B cell (primary cell): ENCODE measurements around the gene SUB1. TPM values are rescaled to one million over a fixed set of nuclear protein-coding genes. Genes with fewer than 3 reads are reported as not detected.
"Not testable (repeated sequence)": the region's sequence is repeated elsewhere in the genome, so short reads cannot be mapped to it uniquely, and the experiment has no call there.

Source experiments
- ATAC-seq: fragments of 200-7000 bp; cut with Tn5 transposase; one replicate; pipeline ENCODE4 v1.10.0; 2021; ENCODE audit warnings: low read depth, mild to moderate bottlenecking, moderate number of reproducible peaks, moderate library complexity
- CTCF ChIA-PET: fragments of 350-600 bp; sonication (Branson Sonifier 250); formaldehyde crosslinking; loops from one replicate; lab custom pipeline; 2021; ENCODE audit warnings: antibody characterized with exemption, inconsistent platforms; lab: Charles Lee
- POLR2A ChIA-PET: fragments of 350-600 bp; sonication (Branson Sonifier 250); formaldehyde crosslinking; loops from one replicate; lab custom pipeline; 2021; ENCODE audit warnings: antibody characterized with exemption; lab: Charles Lee
- DNase-seq: peaks from one replicate; pipeline ENCODE4 v3.0.0; 2013
- H2AFZ ChIP-seq: 2 replicates; pipeline ENCODE4 v1.6.1; 2012; ENCODE audit warnings: mild to moderate bottlenecking, low read depth, low read length; ENCODE audit not compliant: insufficient read depth, poor library complexity, severe bottlenecking
- H3K27ac ChIP-seq, 2 donors: 1 replicate in 1 of 2; 2 replicates in 1 of 2; pipeline ENCODE4 v1.5.1; 2012 to 2013; ENCODE audit warnings: low read length in 2 of 2, mild to moderate bottlenecking in 2 of 2, moderate library complexity in 1 of 2
- H3K27me3 ChIP-seq, 4 experiments: fragments of 200-600 bp in 1 of 4; sonication (generic) in 1 of 4; replicated peaks in 1 of 4; 1 replicate in 2 of 4; 2 replicates in 2 of 4; pipeline versions ENCODE4 v1.6.1 to v1.7.0; 2013 to 2016; ENCODE audit warnings: low read length in 3 of 4, mild to moderate bottlenecking in 2 of 4, mixed read lengths in 1 of 4, moderate library complexity in 1 of 4; ENCODE audit not compliant: insufficient read depth in 4 of 4, control insufficient read depth in 3 of 4; ENCODE audit errors: control extremely low read depth in 1 of 4
- H3K36me3 ChIP-seq, 2 experiments: replicated peaks in 1 of 2; 1 replicate in 1 of 2; 2 replicates in 1 of 2; pipeline versions ENCODE4 v1.6.1 to v1.7.1; 2013; ENCODE audit warnings: low read length in 1 of 2; ENCODE audit not compliant: insufficient read depth in 2 of 2, control insufficient read depth in 1 of 2; ENCODE audit errors: control extremely low read depth in 1 of 2, extremely low read depth in 1 of 2
- H3K4me1 ChIP-seq, 2 donors: fragments of 200-600 bp in 1 of 2; sonication (generic) in 1 of 2; 1 replicate in 1 of 2; 2 replicates in 1 of 2; pipeline versions ENCODE4 v1.5.1 to v1.6.1; 2013 to 2017; ENCODE audit warnings: low read length in 2 of 2; ENCODE audit not compliant: control insufficient read depth in 2 of 2, insufficient read depth in 2 of 2
- H3K4me2 ChIP-seq: replicated peaks from 2 replicates; pipeline ENCODE3; 2012; ENCODE audit warnings: mild to moderate bottlenecking, low read depth, low read length; ENCODE audit not compliant: poor library complexity, severe bottlenecking
- H3K4me3 ChIP-seq, 5 experiments: fragments of 200-600 bp in 1 of 5; sonication (generic) in 1 of 5; 1 replicate in 3 of 5; 2 replicates in 2 of 5; pipeline versions ENCODE4 v1.5.1 to v1.7.0; 2011 to 2016; ENCODE audit warnings: low read length in 4 of 5, mild to moderate bottlenecking in 4 of 5, low read depth in 2 of 5, control low read depth in 1 of 5, moderate library complexity in 1 of 5; ENCODE audit not compliant: insufficient read depth in 1 of 5; ENCODE audit errors: control extremely low read depth in 1 of 5, extremely low read depth in 1 of 5
- H3K79me2 ChIP-seq: fragments of 200-600 bp; sonication (generic); one replicate; pipeline ENCODE4 v1.6.0; 2016; ENCODE audit warnings: low read length; ENCODE audit not compliant: control insufficient read depth, insufficient read depth
- H3K9ac ChIP-seq: fragments of 200-600 bp; sonication (generic); 2 replicates; pipeline ENCODE4 v1.6.1; 2017; ENCODE audit warnings: mild to moderate bottlenecking, low read length, moderate library complexity
- H3K9me3 ChIP-seq, 3 donors: one replicate each; pipeline versions ENCODE4 v1.6.1 to v1.7.1; 2013; ENCODE audit warnings: low read length in 2 of 3; ENCODE audit not compliant: control insufficient read depth in 2 of 3, insufficient read depth in 1 of 3; ENCODE audit errors: control extremely low read depth in 1 of 3
- H4K20me1 ChIP-seq: 2 replicates; pipeline ENCODE4 v1.6.0; 2012; ENCODE audit warnings: mild to moderate bottlenecking, low read length; ENCODE audit not compliant: insufficient read depth, control insufficient read depth, poor library complexity, severe bottlenecking
- H3K27ac Mint-ChIP-seq: one replicate; pipeline ENCODE4 v1.8.0; 2021; ENCODE audit warnings: mixed read lengths
- H3K27me3 Mint-ChIP-seq: one replicate; pipeline ENCODE4 v1.8.0; 2021; ENCODE audit warnings: mixed read lengths
- H3K4me1 Mint-ChIP-seq: one replicate; pipeline ENCODE4 v1.8.0; 2021; ENCODE audit warnings: mixed read lengths
- H3K4me3 Mint-ChIP-seq: one replicate; pipeline ENCODE4 v1.8.0; 2021; ENCODE audit warnings: mixed read lengths
- H3K9me3 Mint-ChIP-seq: one replicate; pipeline ENCODE4 v1.8.0; 2022; ENCODE audit warnings: mixed read lengths; ENCODE audit not compliant: insufficient read depth
- WGBS: methylation state at CpG from one replicate; pipeline ENCODE4 v1.1.5; 2013; ENCODE audit warnings: missing lambda C conversion rate; ENCODE audit not compliant: insufficient coverage; 5-methylcytosine and 5-hydroxymethylcytosine counted together
- intact Hi-C: fragments of 100-400 bp; cut with micrococcal nuclease; formaldehyde crosslinking; loops from one replicate; pipeline ENCODE4 v1.10.0; 2022
- polyA plus RNA-seq: library from polyadenylated mRNA; depleted of rRNA; stranded (reverse); fragments of >200 nt; gene quantifications from 2 replicates; pipeline ENCODE4 v1.2.3, GENCODE V29; 2012
- total RNA-seq, 2 donors: library from RNA; stranded (reverse); fragments of 120-200 nt in 1 of 2; gene quantifications; 1 replicate in 1 of 2; 2 replicates in 1 of 2; pipeline versions ENCODE4 v1.2.3 to v1.2.4, GENCODE V29; 2013 to 2022
- TF ChIP-seq, protein P1 (sequence below): fragments of 200-600 bp; IDR thresholded peaks from one replicate; pipeline ENCODE4 v1.8.0; 2022; ENCODE audit warnings: antibody characterized with exemption, mild to moderate bottlenecking

SUB1 gene
- total and polyA plus RNA-seq, 2 donors (not counting 1 experiment from before 2014, with no cell fraction given), result 55.4 to 117 TPM

DNA sequence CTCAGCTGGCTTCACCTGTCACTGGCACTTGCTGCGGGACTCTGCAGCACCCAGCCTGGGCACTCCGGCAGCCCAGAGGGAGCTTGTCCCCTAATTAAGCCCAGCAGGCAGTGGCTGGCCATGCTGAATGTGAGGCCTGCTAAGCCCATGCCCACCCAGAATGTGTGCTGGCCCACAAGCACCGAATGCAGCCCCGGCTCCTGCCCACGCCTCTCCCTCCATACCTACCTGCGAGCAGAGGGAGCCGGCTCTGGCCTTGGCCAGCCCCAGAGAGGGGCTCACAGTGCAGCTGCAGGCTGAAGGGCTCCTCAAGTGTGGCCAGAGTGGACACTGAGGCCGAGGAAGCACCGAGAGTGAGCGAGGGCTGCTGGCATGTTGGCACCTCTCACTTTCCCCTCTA lies 32.4 kb upstream of the SUB1 start:
- Histone ChIP-seq H2AFZ (no peak overlapping the region), H3K36me3 (no peaks in the 10 kb centered on the region), H3K4me1 (peaks cover 9 to 16% of the 10 kb centered on the region in 2 donors), H3K4me3 (no peak overlapping the region), H3K27me3 (no peaks in the 10 kb centered on the region), H3K27ac (no peak overlapping the region), H3K9me3 (peaks cover 0 to 13% (median 0%) of the 10 kb centered on the region in 3 donors), H3K4me2 (no peak overlapping the region), H3K79me2 (no peaks in the 10 kb centered on the region), H3K9ac (no peak overlapping the region), H4K20me1 (no peaks in the 10 kb centered on the region)
- WGBS, result 93% methylated on average over 9 of the region's 10 CpGs
- POLR2A ChIA-PET, result no interaction called here
- Mint-ChIP-seq H3K4me1 (peaks cover 17% of the 10 kb centered on the region), H3K27me3 (no peaks in the 10 kb centered on the region), H3K4me3 (no peak overlapping the region), H3K27ac (no peak overlapping the region), H3K9me3 (peaks cover 4% of the 10 kb centered on the region)
- CTCF ChIA-PET, result no interaction called here
- ATAC-seq (no peak), DNase-seq (no peak)
- intact Hi-C loops, result no loop called here
- TF ChIP-seq, protein P1, sequence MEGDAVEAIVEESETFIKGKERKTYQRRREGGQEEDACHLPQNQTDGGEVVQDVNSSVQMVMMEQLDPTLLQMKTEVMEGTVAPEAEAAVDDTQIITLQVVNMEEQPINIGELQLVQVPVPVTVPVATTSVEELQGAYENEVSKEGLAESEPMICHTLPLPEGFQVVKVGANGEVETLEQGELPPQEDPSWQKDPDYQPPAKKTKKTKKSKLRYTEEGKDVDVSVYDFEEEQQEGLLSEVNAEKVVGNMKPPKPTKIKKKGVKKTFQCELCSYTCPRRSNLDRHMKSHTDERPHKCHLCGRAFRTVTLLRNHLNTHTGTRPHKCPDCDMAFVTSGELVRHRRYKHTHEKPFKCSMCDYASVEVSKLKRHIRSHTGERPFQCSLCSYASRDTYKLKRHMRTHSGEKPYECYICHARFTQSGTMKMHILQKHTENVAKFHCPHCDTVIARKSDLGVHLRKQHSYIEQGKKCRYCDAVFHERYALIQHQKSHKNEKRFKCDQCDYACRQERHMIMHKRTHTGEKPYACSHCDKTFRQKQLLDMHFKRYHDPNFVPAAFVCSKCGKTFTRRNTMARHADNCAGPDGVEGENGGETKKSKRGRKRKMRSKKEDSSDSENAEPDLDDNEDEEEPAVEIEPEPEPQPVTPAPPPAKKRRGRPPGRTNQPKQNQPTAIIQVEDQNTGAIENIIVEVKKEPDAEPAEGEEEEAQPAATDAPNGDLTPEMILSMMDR, result no peak

DNA sequence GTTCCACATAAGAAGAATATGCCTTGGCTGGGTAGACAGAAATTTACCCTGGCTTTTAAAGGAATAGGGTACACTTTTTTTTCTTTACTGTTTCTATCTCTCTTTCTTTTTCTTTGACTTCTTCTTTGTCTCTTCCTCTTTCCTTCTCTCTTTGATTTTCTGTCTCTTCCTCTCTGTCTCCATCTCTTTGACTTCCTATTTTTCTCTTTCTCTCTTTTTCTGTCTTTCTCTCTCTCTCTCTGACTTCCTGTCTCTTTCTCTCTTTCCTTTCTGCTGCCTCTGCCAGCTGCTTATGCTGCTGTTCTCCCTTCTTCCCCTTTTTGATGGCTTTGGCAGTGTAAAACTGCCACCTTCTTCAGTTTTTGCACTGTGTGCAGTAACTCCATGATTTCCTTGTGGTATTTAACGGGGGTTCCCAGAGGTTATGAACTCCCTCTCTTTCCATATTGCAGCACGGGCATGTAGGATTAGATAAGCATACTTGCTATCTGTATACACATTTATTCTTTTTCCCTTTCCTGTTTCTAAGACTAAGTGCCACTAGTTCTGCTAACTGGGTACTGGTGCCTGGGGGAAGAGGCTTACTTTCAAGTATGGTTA lies 31.1 kb upstream of the SUB1 start:
- H3K9ac ChIP-seq, CTCF ChIA-PET, H3K4me3 Mint-ChIP-seq, DNase-seq, H3K27me3 ChIP-seq, H4K20me1 ChIP-seq, POLR2A ChIA-PET, H3K27me3 Mint-ChIP-seq, H3K79me2 ChIP-seq, H3K9me3 Mint-ChIP-seq, ATAC-seq, H3K4me3 ChIP-seq, H3K36me3 ChIP-seq, H2AFZ ChIP-seq, intact Hi-C loops: not testable (repeated sequence)
- Histone ChIP-seq H3K4me2 (peak overlapping the region; percentile 9), H3K27ac (peak overlapping the region in 1 of 2 donors; percentile 48), H3K4me1 (peaks cover 9 to 16% of the 10 kb centered on the region in 2 donors), H3K9me3 (peaks cover 0 to 13% (median 0%) of the 10 kb centered on the region in 3 donors)
- Mint-ChIP-seq H3K27ac (peak overlapping the region; percentile 22), H3K4me1 (peaks cover 17% of the 10 kb centered on the region)
- no CpG with 5 or more reads among the region's 2 CpGs for WGBS

DNA sequence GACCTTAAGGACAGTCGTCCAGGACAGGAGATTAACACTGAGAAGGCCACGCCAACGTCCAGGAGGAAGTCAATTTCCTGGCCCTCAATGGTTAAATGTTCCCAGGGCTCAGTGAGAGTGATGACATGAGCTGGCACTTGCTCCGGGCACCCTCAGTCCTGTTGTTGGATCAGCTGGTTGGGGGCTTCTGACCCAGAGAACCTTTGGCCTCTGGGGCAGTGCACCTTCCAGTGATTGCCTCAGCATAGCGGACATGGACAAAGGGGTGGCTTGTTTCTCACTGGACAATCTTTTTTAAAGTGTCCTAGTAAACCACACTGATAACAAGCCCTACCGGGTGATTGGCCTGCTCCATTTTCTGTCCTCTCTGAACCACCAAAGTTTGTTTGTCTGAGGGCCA lies 28.8 kb upstream of the SUB1 start:
- 95% methylated on average over 4 of the region's 6 CpGs for WGBS
- H3K27ac Mint-ChIP-seq, ATAC-seq, H4K20me1 ChIP-seq, DNase-seq, intact Hi-C loops, H3K4me3 ChIP-seq, H3K4me2 ChIP-seq, POLR2A ChIA-PET, H3K4me3 Mint-ChIP-seq, H3K9me3 Mint-ChIP-seq, CTCF ChIA-PET, H3K27me3 ChIP-seq, H3K27me3 Mint-ChIP-seq, H3K79me2 ChIP-seq, H3K9ac ChIP-seq, H3K27ac ChIP-seq, H3K36me3 ChIP-seq, H2AFZ ChIP-seq: not testable (repeated sequence)
- peaks cover 17% of the 10 kb centered on the region for H3K4me1 Mint-ChIP-seq
- Histone ChIP-seq H3K4me1 (peaks cover 9 to 16% of the 10 kb centered on the region in 2 donors), H3K9me3 (peaks cover 0 to 13% (median 0%) of the 10 kb centered on the region in 3 donors)
